Measurements from ENCODE around the gene ASCC3.
A peak's percentile ranks its signal among the peaks of the same experiment; 100 is the strongest.
"Not testable (repeated sequence)": the region's sequence is repeated elsewhere in the genome, so short reads cannot be mapped to it uniquely, and the experiment has no call there.

The ASCC3 gene

DNA sequence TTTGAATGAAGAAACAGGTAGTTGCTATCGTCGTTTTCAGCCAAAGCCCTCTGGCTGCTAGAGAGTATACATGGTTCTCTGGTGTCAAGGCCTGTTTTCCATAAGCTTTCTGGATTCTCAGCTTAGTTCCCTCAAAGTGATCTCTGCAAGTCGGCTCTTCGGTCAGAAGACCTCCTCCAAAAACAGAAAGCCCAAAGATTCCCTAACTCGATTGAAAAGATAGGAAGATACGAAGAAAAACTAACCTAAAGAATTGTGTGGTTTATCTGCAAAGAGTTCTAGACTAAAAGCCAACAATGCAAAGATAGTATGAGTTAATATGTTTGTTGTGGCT, 545 bp upstream of the ASCC3 start:
- DNase-seq, result peak; percentile 61

DNA sequence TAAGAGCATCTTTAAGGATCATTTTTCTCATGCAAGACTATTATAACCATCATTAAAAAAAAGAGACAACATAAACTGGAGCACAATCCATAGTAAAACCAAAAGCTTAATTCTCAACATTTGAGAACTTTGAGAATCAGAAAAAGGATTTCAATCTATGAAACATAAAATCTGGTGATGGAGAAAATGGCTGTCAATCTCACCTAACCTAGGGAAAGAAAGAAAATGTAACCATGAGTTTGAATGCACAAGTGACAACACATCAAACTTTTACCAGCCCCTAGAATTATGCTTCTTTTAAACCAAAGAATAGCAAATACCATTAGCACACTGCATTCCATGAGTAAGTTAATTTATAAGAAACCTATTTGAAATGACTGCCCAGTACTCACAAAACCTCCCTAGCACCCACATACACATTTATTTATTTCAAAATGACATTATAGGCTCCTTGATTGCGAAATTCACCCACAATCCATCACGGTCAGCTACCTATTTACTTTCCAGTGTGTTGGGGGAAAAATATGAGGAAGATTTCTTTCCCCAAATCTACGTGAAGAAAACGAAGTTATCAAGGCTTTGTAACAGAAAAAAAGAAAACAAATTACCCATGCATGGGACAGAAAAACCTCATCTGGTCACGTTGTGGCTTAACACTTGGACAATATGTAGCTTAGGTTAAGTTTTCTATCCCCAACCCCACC, 828 bp downstream of the ASCC3 start:
- DNase-seq, result no peak

- no peak for DNase-seq
Measured at GRCh38 chr6:100879317-100879716, 1.8 kb downstream of the ASCC3 start.

GRCh38 chr6:100877851-100878250, 3.3 kb downstream of the ASCC3 start:
- DNase-seq, result no peak

DNA sequence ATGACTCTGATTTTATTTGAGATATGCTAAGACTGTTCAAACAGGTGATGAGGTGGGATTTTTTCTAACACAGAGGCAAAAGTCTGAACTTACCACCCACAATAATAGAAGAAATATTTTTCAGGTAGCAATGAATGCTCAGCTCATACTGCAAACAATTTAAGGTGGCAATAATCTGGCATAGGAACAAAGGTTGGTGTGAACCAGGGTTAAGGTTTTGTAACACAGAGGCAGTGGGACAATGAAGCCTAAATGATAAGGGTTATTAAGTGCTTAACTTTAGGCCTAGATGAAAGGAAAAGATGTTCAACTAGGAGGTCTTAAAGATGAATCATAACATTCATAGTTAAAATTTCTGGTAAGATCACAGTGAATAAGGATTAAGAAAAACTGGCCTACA, 4.9 kb downstream of the ASCC3 start:
- DNase-seq, result no peak

- DNase-seq, result no peak
Measured at GRCh38 chr6:100865525-100865924, 15.6 kb downstream of the ASCC3 start.

GRCh38 chr6:100862063-100862462, 19.1 kb downstream of the ASCC3 start:
- no peak for DNase-seq

DNA sequence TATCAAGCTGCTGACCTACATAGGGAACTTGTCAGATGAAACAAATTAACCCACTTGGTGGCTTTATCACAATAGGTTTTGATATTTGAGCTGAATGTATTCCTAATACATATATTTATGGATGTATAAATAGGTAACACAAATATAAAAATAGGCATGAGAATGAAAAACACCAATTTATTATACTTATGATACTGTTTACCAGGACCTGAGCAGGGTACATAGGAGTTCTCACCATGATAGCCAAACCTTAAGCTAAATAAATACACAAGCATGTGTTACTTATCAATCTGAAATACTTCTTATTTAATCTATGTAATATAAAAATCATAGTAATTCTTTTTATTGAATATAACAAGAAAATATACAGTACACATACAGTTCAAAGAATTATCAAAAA, 25.0 kb downstream of the ASCC3 start:
- no peak for DNase-seq

GRCh38 chr6:100851819-100852218, 29.3 kb downstream of the ASCC3 start:
- DNase-seq, result no peak

GRCh38 chr6:100850174-100850573, 31.0 kb downstream of the ASCC3 start:
- no peak for DNase-seq

- DNase-seq, result peak; percentile 67
Measured at GRCh38 chr6:100846276-100846675, 34.9 kb downstream of the ASCC3 start.

DNA sequence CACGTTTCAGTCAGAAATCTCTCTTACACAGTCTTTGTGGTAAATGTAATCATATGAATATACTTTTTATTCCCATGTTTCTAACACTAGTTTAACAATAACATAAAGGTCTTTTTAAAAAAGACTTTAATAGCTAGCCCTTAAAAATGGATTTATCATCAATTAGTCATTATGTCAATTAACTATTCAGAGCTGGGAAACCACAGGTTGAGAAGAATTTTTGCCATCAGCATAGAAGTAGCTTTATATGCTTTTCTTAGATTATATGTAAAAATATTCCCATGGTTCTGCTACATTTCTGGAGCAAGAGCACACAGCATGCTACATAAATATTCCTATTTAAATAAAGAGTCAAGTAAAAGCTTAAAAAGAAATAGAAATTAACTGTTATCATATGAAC, 35.5 kb downstream of the ASCC3 start:
- DNase-seq, result no peak

GRCh38 chr6:100839419-100839818, 41.7 kb downstream of the ASCC3 start:
- no peak for DNase-seq

DNA sequence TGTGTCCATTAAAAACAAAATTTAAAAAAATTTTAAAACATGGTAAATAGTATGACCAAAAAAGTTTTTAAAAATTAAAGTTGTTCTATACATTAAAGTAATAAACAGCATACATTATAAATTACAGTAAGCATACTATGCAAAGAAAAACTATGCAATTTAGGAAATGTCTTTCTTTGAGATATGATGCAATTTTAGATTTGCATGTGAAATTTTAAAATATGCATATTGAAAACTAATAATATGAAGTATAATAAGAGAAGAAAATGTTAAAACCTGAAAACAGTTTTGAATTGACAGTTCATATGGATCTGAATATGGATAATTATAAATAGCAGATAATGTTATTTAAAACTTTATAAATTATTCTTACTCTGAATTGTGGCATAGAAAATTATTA, 43.1 kb downstream of the ASCC3 start:
- no peak for DNase-seq

- no peak for DNase-seq
Measured at GRCh38 chr6:100833972-100834574, 47.1 kb downstream of the ASCC3 start.

- not testable (repeated sequence) for DNase-seq
Measured at GRCh38 chr6:100829077-100829595, 52.0 kb downstream of the ASCC3 start.

- no peak for DNase-seq
Measured at GRCh38 chr6:100823041-100823440, 58.1 kb downstream of the ASCC3 start.

DNA sequence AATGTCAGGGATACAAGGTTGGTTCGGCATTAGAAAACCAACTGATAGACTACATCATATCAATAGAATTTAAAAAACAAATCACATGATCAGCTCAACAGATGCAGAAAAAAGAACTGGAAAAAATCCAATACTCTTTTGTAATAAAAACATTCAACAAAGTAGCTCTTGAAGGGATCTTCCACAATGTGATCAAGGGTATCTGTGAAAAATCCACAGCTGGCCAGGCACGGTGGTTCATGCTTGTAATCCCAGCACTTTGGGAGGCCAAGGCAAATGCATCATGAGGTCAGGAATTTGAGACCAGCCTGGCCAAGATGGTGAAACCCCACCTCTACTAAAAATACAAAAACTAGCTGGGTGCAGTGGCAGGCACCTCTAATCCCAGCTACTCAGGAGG, 63.1 kb downstream of the ASCC3 start:
- DNase-seq, result no peak

- no peak for DNase-seq
Measured at GRCh38 chr6:100810015-100810414, 71.1 kb downstream of the ASCC3 start.

DNA sequence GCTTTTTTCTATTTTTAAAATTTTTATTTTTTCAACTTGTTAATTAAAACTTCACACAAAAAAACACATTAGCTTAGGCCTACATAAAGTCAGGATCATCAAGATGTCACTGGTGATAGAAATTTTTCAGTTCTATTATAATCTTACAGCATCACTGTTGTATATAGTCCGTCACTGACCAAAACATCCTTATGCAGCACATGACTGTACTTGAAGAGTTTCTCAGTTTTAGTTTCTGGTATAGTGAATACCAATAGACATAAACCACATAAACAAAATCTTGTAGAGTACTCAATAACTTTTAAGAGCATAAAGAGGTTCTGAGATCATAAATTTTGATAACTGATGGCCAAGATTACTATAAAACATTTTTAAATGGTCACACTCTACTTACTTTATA, 71.8 kb downstream of the ASCC3 start:
- no peak for DNase-seq

DNA sequence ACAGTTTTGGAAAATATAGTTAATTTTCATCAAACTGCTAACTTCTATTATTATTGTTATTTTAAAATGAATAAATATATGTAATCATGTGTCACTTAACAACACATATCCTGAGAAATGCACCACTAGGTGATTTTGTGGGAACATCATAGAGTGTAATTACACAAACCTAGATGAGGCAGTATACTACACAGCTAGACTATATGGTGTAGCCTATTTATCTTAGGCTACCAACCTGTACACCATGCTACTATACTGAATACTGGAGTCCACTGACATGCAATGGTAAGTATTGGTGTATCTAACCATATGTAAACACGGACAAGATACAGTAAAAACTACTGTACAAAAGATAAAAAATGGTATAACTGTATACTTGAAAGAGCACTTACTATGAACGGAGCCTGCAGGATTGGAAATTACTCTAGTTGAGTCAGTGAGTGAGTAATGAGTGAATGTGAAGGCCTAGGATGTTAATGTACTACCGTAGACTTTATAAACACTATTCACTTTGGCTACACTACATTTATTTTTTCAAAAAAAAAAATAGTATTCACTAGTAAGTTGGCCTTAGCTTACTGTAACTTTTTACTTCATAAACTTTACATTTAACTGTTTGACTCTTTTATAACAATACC, 72.4 kb downstream of the ASCC3 start:
- DNase-seq, result no peak

- no peak for DNase-seq
Measured at GRCh38 chr6:100806296-100806695, 74.8 kb downstream of the ASCC3 start.

GRCh38 chr6:100803264-100804045, 77.7 kb downstream of the ASCC3 start:
- peak; percentile 70 for DNase-seq

- no peak for DNase-seq
Measured at GRCh38 chr6:100801036-100801435, 80.1 kb downstream of the ASCC3 start.
